Activated CD8-positive, alpha-beta memory T cell treated with anti-CD3 and anti-CD28 coated beads for 48 hours (primary cell): ENCODE measurements around the gene HSPA4L.

Experiments
- DNase-seq, 3 experiments: peaks; one replicate each; pipeline ENCODE4 v3.0.0-alpha.2; 2020; ENCODE audit warnings: low read depth in 2 of 3, low spot score in 2 of 3

The HSPA4L gene

GRCh38 chr4:127782275-127783025, at the start of gene HSPA4L:
HSPA4L (plus strand) TSS chr4:127782322; CDS start chr4:127782551, 229 bp downstream.
- peak; percentile 16 to 33 (median 19) for DNase-seq

GRCh38 chr4:127732623-127733328, 49.3 kb upstream of the HSPA4L start:
- no peak for DNase-seq

GRCh38 chr4:127734976-127735375, 47.1 kb upstream of the HSPA4L start:
- DNase-seq, result no peak

GRCh38 chr4:127737295-127737694, 44.8 kb upstream of the HSPA4L start:
- no peak for DNase-seq

- no peak for DNase-seq
Observed at GRCh38 chr4:127741247-127741646, 40.9 kb upstream of the HSPA4L start.

GRCh38 chr4:127747883-127748282, 34.2 kb upstream of the HSPA4L start:
- DNase-seq, result no peak

GRCh38 chr4:127748957-127749356, 33.2 kb upstream of the HSPA4L start:
- DNase-seq, result no peak

GRCh38 chr4:127756906-127757305, 25.2 kb upstream of the HSPA4L start:
- DNase-seq, result no peak

GRCh38 chr4:127759228-127759820, 22.8 kb upstream of the HSPA4L start:
- DNase-seq, result no peak

- no peak for DNase-seq
Observed at GRCh38 chr4:127759893-127760292, 22.2 kb upstream of the HSPA4L start.

- DNase-seq, result no peak
Observed at GRCh38 chr4:127771535-127772275, 10.4 kb upstream of the HSPA4L start.

GRCh38 chr4:127772769-127773671, 9.1 kb upstream of the HSPA4L start:
- no peak for DNase-seq

- DNase-seq, result no peak
Observed at GRCh38 chr4:127775843-127776242, 6.3 kb upstream of the HSPA4L start.

- no peak for DNase-seq
Observed at GRCh38 chr4:127776620-127777019, 5.5 kb upstream of the HSPA4L start.

- DNase-seq, result no peak
Observed at GRCh38 chr4:127777487-127777886, 4.6 kb upstream of the HSPA4L start.

GRCh38 chr4:127778102-127778501, 4.0 kb upstream of the HSPA4L start:
- no peak for DNase-seq

- no peak for DNase-seq
Observed at GRCh38 chr4:127780598-127780997, 1.5 kb upstream of the HSPA4L start.

- peak in 1 of 3 experiments; percentile 1 for DNase-seq
Observed at GRCh38 chr4:127781300-127782024, 660 bp upstream of the HSPA4L start.

GRCh38 chr4:127782025-127782274, 172 bp upstream of the HSPA4L start:
- peak; percentile 11 to 22 (median 19) for DNase-seq
